Neural cell (in vitro differentiated cells): ENCODE results near the gene RASAL2.

Experiments
- CTCF ChIP-seq: fragments of 450-650 bp; IDR thresholded peaks from 2 replicates; pipeline ENCODE4 v1.5.1; 2014; ENCODE audit warnings: antibody characterized with exemption, mild to moderate bottlenecking, moderate library complexity; ENCODE audit not compliant: poor library complexity, severe bottlenecking
- EP300 ChIP-seq: fragments of 450-650 bp; conservative IDR thresholded peaks from 2 replicates; pipeline ENCODE4 v1.6.1; 2014; ENCODE audit warnings: antibody characterized with exemption, mild to moderate bottlenecking, moderate library complexity; ENCODE audit not compliant: poor library complexity, severe bottlenecking
- EZH2 ChIP-seq: fragments of 200-600, 300-800 bp; shearing (Covaris generic), sonication (generic); IDR thresholded peaks from 2 replicates; pipeline ENCODE4 v1.6.1; 2014; ENCODE audit warnings: antibody characterized with exemption, low read length, borderline replicate concordance, mild to moderate bottlenecking; ENCODE audit not compliant: insufficient read depth, poor library complexity, severe bottlenecking
- MXI1 ChIP-seq: fragments of 450-650 bp; conservative IDR thresholded peaks from 2 replicates; pipeline ENCODE4 v1.6.1; 2014; ENCODE audit warnings: antibody characterized with exemption, mild to moderate bottlenecking; ENCODE audit not compliant: poor library complexity, severe bottlenecking
- POLR2AphosphoS5 ChIP-seq: IDR thresholded peaks from 2 replicates; pipeline ENCODE4 v1.6.1; 2012
- RAD21 ChIP-seq: fragments of 450-650 bp; conservative IDR thresholded peaks from 2 replicates; pipeline ENCODE4 v1.6.1; 2014; ENCODE audit warnings: antibody characterized with exemption, mild to moderate bottlenecking, moderate library complexity
- REST ChIP-seq: IDR thresholded peaks from 2 replicates; pipeline ENCODE4 v1.6.1; 2012; ENCODE audit warnings: borderline replicate concordance
- SMC3 ChIP-seq: fragments of 450-650 bp; conservative IDR thresholded peaks from 2 replicates; pipeline ENCODE4 v1.6.1; 2014; ENCODE audit warnings: antibody characterized with exemption, mild to moderate bottlenecking, moderate library complexity; ENCODE audit not compliant: poor library complexity
- TAF1 ChIP-seq: IDR thresholded peaks from 2 replicates; pipeline ENCODE4 v1.6.1; 2012; ENCODE audit warnings: low read depth

- no peak for TF ChIP-seq POLR2AphosphoS5
- TF ChIP-seq CTCF, result no peak
- TF ChIP-seq REST, result no peak
- no peak for TF ChIP-seq SMC3
- TF ChIP-seq TAF1, result no peak
- no peak for TF ChIP-seq EP300
- no peak for TF ChIP-seq EZH2
- TF ChIP-seq MXI1, result no peak
- TF ChIP-seq RAD21, result no peak
These were observed 80.6 kb downstream of the RASAL2 start for GRCh38 chr1:178174539-178174938.
